CD4-positive, alpha-beta memory T cell (primary cell): ENCODE results near the gene MSRB2. TPM values are rescaled to one million over a fixed set of nuclear protein-coding genes. Genes with fewer than 3 reads are reported as not detected.

Source experiments
- CTCF ChIA-PET: fragments of 350-600 bp; sonication (Branson Sonifier 250); formaldehyde crosslinking; loops from one replicate; lab custom pipeline; 2021; ENCODE audit warnings: inconsistent platforms; ENCODE audit not compliant: partially characterized antibody; lab: Charles Lee
- POLR2A ChIA-PET: fragments of 350-600 bp; sonication (Branson Sonifier 250); formaldehyde crosslinking; loops from one replicate; lab custom pipeline; 2021; ENCODE audit not compliant: partially characterized antibody; lab: Charles Lee
- DNase-seq, 5 donors: peaks; one replicate each; pipeline versions ENCODE4 v3.0.0 to v3.0.0-alpha.2; 2020 to 2022; ENCODE audit warnings: mixed read lengths in 1 of 5
- H3K27ac ChIP-seq: one replicate; pipeline ENCODE4 v1.7.0; 2013; ENCODE audit warnings: low read depth, low read length
- H3K27me3 ChIP-seq: 2 replicates; pipeline ENCODE4 v1.7.0; 2013; ENCODE audit warnings: mild to moderate bottlenecking, low read length, moderate library complexity; ENCODE audit not compliant: insufficient read depth
- H3K36me3 ChIP-seq: 2 replicates; pipeline ENCODE4 v1.7.0; 2013; ENCODE audit warnings: mild to moderate bottlenecking, low read length, moderate library complexity; ENCODE audit not compliant: insufficient read depth
- H3K4me1 ChIP-seq: 2 replicates; pipeline ENCODE4 v1.7.0; 2013; ENCODE audit warnings: mild to moderate bottlenecking, low read length, moderate library complexity; ENCODE audit not compliant: insufficient read depth
- H3K4me3 ChIP-seq, 2 donors: one replicate each; pipeline ENCODE4 v1.7.0; 2013; ENCODE audit warnings: low read length in 2 of 2, mild to moderate bottlenecking in 1 of 2
- H3K9me3 ChIP-seq, 2 donors: one replicate each; pipeline ENCODE4 v1.7.0; 2013; ENCODE audit warnings: low read length in 2 of 2, control low read depth in 1 of 2; ENCODE audit not compliant: control insufficient read depth in 1 of 2
- H3K27ac Mint-ChIP-seq, 7 donors: one replicate each; pipeline ENCODE4 v1.8.0; 2020 to 2021; ENCODE audit warnings: mixed read lengths in 7 of 7, mild to moderate bottlenecking in 6 of 7, inconsistent platforms in 3 of 7, moderate library complexity in 3 of 7
- H3K27me3 Mint-ChIP-seq, 2 donors: one replicate each; pipeline ENCODE4 v1.8.0; 2020 to 2021; ENCODE audit warnings: mixed read lengths in 2 of 2
- H3K36me3 Mint-ChIP-seq, 2 donors: one replicate each; pipeline ENCODE4 v1.8.0; 2020 to 2021; ENCODE audit warnings: mixed read lengths in 2 of 2, inconsistent platforms in 1 of 2, mild to moderate bottlenecking in 1 of 2
- H3K4me1 Mint-ChIP-seq, 4 donors: one replicate each; pipeline ENCODE4 v1.8.0; 2020 to 2021; ENCODE audit warnings: mixed read lengths in 4 of 4, mild to moderate bottlenecking in 1 of 4
- H3K4me3 Mint-ChIP-seq, 8 donors: one replicate each; pipeline ENCODE4 v1.8.0; 2020 to 2021; ENCODE audit warnings: mixed read lengths in 8 of 8, mild to moderate bottlenecking in 7 of 8, moderate library complexity in 6 of 8, inconsistent platforms in 3 of 8
- H3K9me3 Mint-ChIP-seq, 8 donors: one replicate each; pipeline ENCODE4 v1.8.0; 2020 to 2021; ENCODE audit warnings: mixed read lengths in 8 of 8, mild to moderate bottlenecking in 5 of 8, inconsistent platforms in 3 of 8, moderate library complexity in 1 of 8
- intact Hi-C: fragments of 100-400 bp; cut with micrococcal nuclease; formaldehyde crosslinking; loops from one replicate; pipeline ENCODE4 v1.15.1; 2023
- polyA plus RNA-seq, 2 donors: library from polyadenylated mRNA; unstranded; fragments of 300-500 nt; fragmentation: Illumina TruSeq; gene quantifications; one replicate each; pipeline ENCODE4 v1.2.3, GENCODE V29; 2021
- total RNA-seq, 2 experiments: library from RNA; stranded (reverse); gene quantifications; one replicate each; pipeline ENCODE4 v1.2.3, GENCODE V29; 2021

MSRB2 gene
- total and polyA plus RNA-seq, 4 experiments from 2014 or later, result 5.3 to 13.0 (median 8.9) TPM

GRCh38 chr10:23147035-23147434, 51.7 kb downstream of the MSRB2 start:
- ChIA-PET POLR2A (no interaction called here), CTCF (interaction anchor here (1.3 to 1.9 kb wide), 3 partner anchors 9 to 13 kb away, joined by 3 to 6 read pairs (median 5); no protein-coding TSS in a partner anchor)
- no peak overlapping the region for H3K27ac ChIP-seq
- no peak overlapping the region for H3K4me3 Mint-ChIP-seq
- H3K27me3 Mint-ChIP-seq, result peaks cover 6 to 22% of the 10 kb centered on the region in 2 donors
- H3K9me3 ChIP-seq, result no peaks in the 10 kb centered on the region
- H3K36me3 Mint-ChIP-seq, result no peaks in the 10 kb centered on the region
- H3K9me3 Mint-ChIP-seq, result no peaks in the 10 kb centered on the region
- H3K27me3 ChIP-seq, result peaks cover 4% of the 10 kb centered on the region
- intact Hi-C loops, result no loop called here
- no peaks in the 10 kb centered on the region for H3K4me1 Mint-ChIP-seq
- no peak overlapping the region for H3K4me3 ChIP-seq
- DNase-seq, result no peak
- H3K27ac Mint-ChIP-seq, result no peak overlapping the region
- no peaks in the 10 kb centered on the region for H3K4me1 ChIP-seq
- H3K36me3 ChIP-seq, result no peaks in the 10 kb centered on the region

GRCh38 chr10:23148214-23148613, 52.8 kb downstream of the MSRB2 start:
- DNase-seq, result no peak
- intact Hi-C loops, result no loop called here
- Mint-ChIP-seq H3K9me3 (no peaks in the 10 kb centered on the region), H3K4me3 (no peak overlapping the region), H3K27ac (no peak overlapping the region), H3K36me3 (no peaks in the 10 kb centered on the region), H3K4me1 (no peaks in the 10 kb centered on the region), H3K27me3 (peaks cover 6 to 19% of the 10 kb centered on the region in 2 donors)
- POLR2A ChIA-PET, result no interaction called here
- H3K4me3 ChIP-seq, result no peak overlapping the region
- no peaks in the 10 kb centered on the region for H3K4me1 ChIP-seq
- H3K27me3 ChIP-seq, result peaks cover 4% of the 10 kb centered on the region
- CTCF ChIA-PET, result interaction anchor here (0.9 kb wide), 1 partner anchor 10 kb away, joined by 3 read pairs; no protein-coding TSS in a partner anchor
- no peaks in the 10 kb centered on the region for H3K9me3 ChIP-seq
- no peaks in the 10 kb centered on the region for H3K36me3 ChIP-seq
- no peak overlapping the region for H3K27ac ChIP-seq

- no peak overlapping the region for H3K4me3 Mint-ChIP-seq
- DNase-seq, result no peak
- Histone ChIP-seq H3K9me3 (no peaks in the 10 kb centered on the region), H3K27ac (no peak overlapping the region), H3K36me3 (no peaks in the 10 kb centered on the region), H3K4me1 (no peaks in the 10 kb centered on the region), H3K4me3 (no peak overlapping the region), H3K27me3 (peaks cover 4% of the 10 kb centered on the region)
- intact Hi-C loops, result no loop called here
- H3K27me3 Mint-ChIP-seq, result peaks cover 6 to 19% of the 10 kb centered on the region in 2 donors
- CTCF ChIA-PET, result no interaction called here
- no peaks in the 10 kb centered on the region for H3K9me3 Mint-ChIP-seq
- POLR2A ChIA-PET, result no interaction called here
- no peaks in the 10 kb centered on the region for H3K36me3 Mint-ChIP-seq
- H3K4me1 Mint-ChIP-seq, result no peaks in the 10 kb centered on the region
- no peak overlapping the region for H3K27ac Mint-ChIP-seq
These were observed 54.7 kb downstream of the MSRB2 start for GRCh38 chr10:23150091-23150490.

GRCh38 chr10:23150610-23151009, 55.2 kb downstream of the MSRB2 start:
- no peak overlapping the region for H3K4me3 ChIP-seq
- H3K27ac ChIP-seq, result no peak overlapping the region
- H3K27me3 ChIP-seq, result peaks cover 4% of the 10 kb centered on the region
- Mint-ChIP-seq H3K4me1 (no peaks in the 10 kb centered on the region), H3K36me3 (no peaks in the 10 kb centered on the region), H3K27ac (no peak overlapping the region), H3K27me3 (peaks cover 6 to 19% of the 10 kb centered on the region in 2 donors), H3K9me3 (no peaks in the 10 kb centered on the region), H3K4me3 (no peak overlapping the region)
- no peaks in the 10 kb centered on the region for H3K9me3 ChIP-seq
- ChIA-PET CTCF (no interaction called here), POLR2A (interaction anchor here (0.6 kb wide), 1 partner anchor 1324 kb away, joined by 3 read pairs; no protein-coding TSS in a partner anchor)
- intact Hi-C loops, result no loop called here
- no peak for DNase-seq
- H3K4me1 ChIP-seq, result no peaks in the 10 kb centered on the region
- no peaks in the 10 kb centered on the region for H3K36me3 ChIP-seq

- Mint-ChIP-seq H3K4me1 (no peaks in the 10 kb centered on the region), H3K4me3 (no peak overlapping the region), H3K36me3 (no peaks in the 10 kb centered on the region), H3K27me3 (peaks cover 6 to 23% of the 10 kb centered on the region in 2 donors), H3K9me3 (no peaks in the 10 kb centered on the region), H3K27ac (no peak overlapping the region)
- H3K27ac ChIP-seq, result no peak overlapping the region
- ChIA-PET POLR2A (interaction anchor here (0.6 kb wide), 1 partner anchor 1325 kb away, joined by 3 read pairs; no protein-coding TSS in a partner anchor), CTCF (no interaction called here)
- H3K4me3 ChIP-seq, result no peak overlapping the region
- DNase-seq, result no peak
- H3K4me1 ChIP-seq, result no peaks in the 10 kb centered on the region
- H3K27me3 ChIP-seq, result peaks cover 4% of the 10 kb centered on the region
- intact Hi-C loops, result no loop called here
- no peaks in the 10 kb centered on the region for H3K9me3 ChIP-seq
- H3K36me3 ChIP-seq, result no peaks in the 10 kb centered on the region
These were observed 55.7 kb downstream of the MSRB2 start for GRCh38 chr10:23151071-23151470.

- ChIA-PET CTCF (interaction anchor here (0.7 to 1.4 kb wide), 2 partner anchors 8 to 375 kb away, joined by 3 to 5 read pairs; no protein-coding TSS in a partner anchor), POLR2A (no interaction called here)
- Mint-ChIP-seq H3K27me3 (peaks cover 18 to 32% of the 10 kb centered on the region in 2 donors), H3K4me1 (peaks cover 0 to 7% (median 3%) of the 10 kb centered on the region in 4 donors), H3K4me3 (no peak overlapping the region), H3K36me3 (no peaks in the 10 kb centered on the region), H3K27ac (no peak overlapping the region), H3K9me3 (no peaks in the 10 kb centered on the region)
- H3K4me3 ChIP-seq, result no peak overlapping the region
- H3K4me1 ChIP-seq, result peaks cover 4% of the 10 kb centered on the region
- no peak overlapping the region for H3K27ac ChIP-seq
- no peaks in the 10 kb centered on the region for H3K9me3 ChIP-seq
- H3K36me3 ChIP-seq, result no peaks in the 10 kb centered on the region
- DNase-seq, result no peak
- peaks cover 4% of the 10 kb centered on the region for H3K27me3 ChIP-seq
- intact Hi-C loops, result no loop called here
These were observed 59.8 kb downstream of the MSRB2 start for GRCh38 chr10:23155169-23155568.

GRCh38 chr10:23156447-23157150, 61.2 kb downstream of the MSRB2 start:
- Histone ChIP-seq H3K27me3 (no peaks in the 10 kb centered on the region), H3K27ac (no peak overlapping the region), H3K4me3 (no peak overlapping the region), H3K9me3 (no peaks in the 10 kb centered on the region), H3K36me3 (no peaks in the 10 kb centered on the region), H3K4me1 (peaks cover 4% of the 10 kb centered on the region)
- no peak for DNase-seq
- Mint-ChIP-seq H3K36me3 (no peaks in the 10 kb centered on the region), H3K27ac (peak overlapping the region in 1 of 7 donors; percentile 64), H3K4me1 (peaks cover 0 to 7% (median 3%) of the 10 kb centered on the region in 4 donors), H3K9me3 (no peaks in the 10 kb centered on the region), H3K27me3 (peaks cover 17 to 27% of the 10 kb centered on the region in 2 donors), H3K4me3 (peak overlapping the region in 1 of 8 donors; percentile 73)
- ChIA-PET POLR2A (no interaction called here), CTCF (interaction anchor here (1.4 to 2.9 kb wide), 4 partner anchors 10 to 373 kb away, joined by 5 to 23 read pairs (median 8); no protein-coding TSS in a partner anchor)
- intact Hi-C loops, result no loop called here
